Left forelimb (tissue), 1 donor: ENCODE results near the gene OTUB2.
"Not testable (repeated sequence)": the region's sequence is repeated elsewhere in the genome, so short reads cannot be mapped to it uniquely, and the experiment has no call there.

Source experiments
- DNase-seq: peaks from one replicate; pipeline ENCODE4 v3.0.0-alpha.2; 2018; ENCODE audit warnings: low spot score

Gene OTUB2

DNA sequence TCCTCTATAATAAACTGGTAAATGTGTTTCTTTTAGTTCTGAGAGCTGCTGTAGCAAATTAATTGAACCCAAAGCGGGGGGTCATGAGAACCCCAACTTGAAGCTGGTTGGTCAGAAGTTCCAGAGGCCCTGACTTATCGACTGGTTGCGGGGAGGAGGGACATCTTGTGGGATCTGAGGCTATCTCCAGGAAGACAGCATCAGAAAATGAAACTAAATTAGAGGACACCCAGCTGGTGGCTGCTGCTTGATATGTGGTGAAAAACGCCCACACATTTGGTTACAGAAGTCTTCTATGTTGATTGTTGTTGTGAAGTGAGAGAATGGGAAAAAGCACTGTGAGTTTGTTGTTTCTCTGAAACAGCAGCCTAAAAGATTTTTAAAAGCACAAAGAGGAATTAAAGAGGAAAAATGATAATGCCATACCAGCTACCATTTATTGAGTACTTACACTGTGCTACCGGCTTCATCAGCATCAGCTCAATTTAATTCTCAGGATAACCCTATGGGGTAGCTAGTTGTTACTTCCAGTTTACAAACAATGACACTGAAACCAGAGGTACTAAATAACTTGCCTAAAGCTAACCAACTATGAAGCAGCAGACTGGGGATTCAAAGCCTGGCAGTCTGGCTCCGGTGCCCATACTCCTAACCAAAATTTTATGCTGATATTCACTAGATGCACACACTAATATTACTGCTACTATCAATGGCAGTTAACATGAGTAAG is 30.6 kb downstream of the OTUB2 start:
- no peak for DNase-seq

DNA sequence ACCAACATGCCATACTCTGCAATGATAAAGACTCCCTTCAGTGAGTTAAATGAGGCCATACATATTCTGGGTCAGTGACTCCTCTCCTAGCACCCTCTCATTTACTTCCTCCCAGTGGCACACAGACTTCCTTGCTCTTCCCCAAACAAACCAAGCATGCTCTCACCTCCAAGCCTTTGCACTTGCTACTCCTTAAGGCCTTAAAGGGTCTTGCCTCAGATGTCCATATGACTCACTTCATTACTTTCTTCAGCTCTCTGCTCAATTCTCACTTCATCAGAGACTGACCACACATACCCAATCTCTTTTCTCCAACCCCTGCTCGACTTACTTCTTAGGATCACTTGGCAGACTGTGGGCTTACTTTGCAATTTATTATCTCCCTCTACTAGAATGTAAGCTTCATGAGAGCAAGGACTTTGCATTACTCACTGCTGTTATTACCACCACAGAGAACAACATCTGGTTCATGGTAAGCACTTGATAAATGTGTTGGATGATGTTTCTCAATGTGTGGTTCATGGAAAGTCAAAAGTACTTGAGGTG is 32.1 kb downstream of the OTUB2 start:
- DNase-seq: no peak

- DNase-seq: no peak
Observed at GRCh38 chr14:94058674-94059138, 32.6 kb downstream of the OTUB2 start.

GRCh38 chr14:94059998-94060397 is 33.9 kb downstream of the OTUB2 start:
- no peak for DNase-seq

GRCh38 chr14:94062344-94062940 is 36.3 kb downstream of the OTUB2 start:
- DNase-seq: no peak

DNA sequence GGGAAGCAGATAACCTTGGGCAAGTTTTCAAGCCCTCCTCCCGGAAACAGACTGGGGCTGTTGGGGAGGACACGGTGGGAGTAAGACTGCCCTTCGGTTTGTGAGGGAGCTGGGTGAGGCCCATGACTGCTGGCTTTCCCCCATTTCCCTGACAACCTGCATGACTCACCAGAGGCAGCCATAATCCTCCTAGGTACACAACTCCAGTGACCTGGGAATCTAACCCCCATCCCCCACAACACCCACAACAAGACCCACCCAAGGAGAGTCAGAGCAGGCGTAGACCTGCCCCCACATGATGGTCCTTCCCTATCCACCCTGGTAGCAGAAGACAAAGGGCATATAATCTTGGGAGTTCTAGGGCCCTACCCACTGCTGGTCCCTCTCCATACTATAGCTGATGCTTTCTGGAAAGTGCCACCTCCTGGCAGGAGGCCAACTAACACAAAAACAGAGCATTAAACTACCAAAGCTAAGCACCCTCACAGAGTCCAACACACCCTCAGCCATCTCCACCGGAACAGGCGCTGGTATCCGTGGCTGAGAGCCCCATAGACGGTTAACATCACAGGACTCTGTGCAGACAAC is 40.0 kb downstream of the OTUB2 start:
- DNase-seq: no peak

- not testable (repeated sequence) for DNase-seq
Observed at GRCh38 chr14:94072076-94072475, 45.9 kb downstream of the OTUB2 start.

GRCh38 chr14:94074534-94074933 is 48.4 kb downstream of the OTUB2 start:
- no peak for DNase-seq

GRCh38 chr14:94075008-94075407 is 48.9 kb downstream of the OTUB2 start:
- no peak for DNase-seq

- DNase-seq: no peak
Observed at GRCh38 chr14:94077111-94077821, 51.1 kb downstream of the OTUB2 start.

DNA sequence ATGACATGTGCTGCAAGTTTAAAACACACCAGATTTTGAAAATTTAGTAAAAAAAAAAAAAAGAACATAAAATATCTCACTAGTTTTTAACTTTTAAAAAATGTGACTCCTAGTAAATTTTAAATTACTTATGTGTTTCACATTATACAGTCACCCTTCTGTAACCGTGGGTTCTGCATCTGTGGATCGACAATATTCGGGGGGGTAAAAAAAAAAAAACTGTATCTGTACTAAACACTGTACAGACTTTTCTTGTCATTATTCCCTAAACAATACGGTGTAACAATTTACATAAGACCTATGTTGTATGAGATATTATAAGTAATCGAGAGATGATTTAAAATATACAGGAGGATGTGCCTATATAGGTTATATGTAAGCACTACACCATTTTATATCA is 51.7 kb downstream of the OTUB2 start:
- no peak for DNase-seq

GRCh38 chr14:94079891-94080620 is 53.9 kb downstream of the OTUB2 start:
- no peak for DNase-seq

DNA sequence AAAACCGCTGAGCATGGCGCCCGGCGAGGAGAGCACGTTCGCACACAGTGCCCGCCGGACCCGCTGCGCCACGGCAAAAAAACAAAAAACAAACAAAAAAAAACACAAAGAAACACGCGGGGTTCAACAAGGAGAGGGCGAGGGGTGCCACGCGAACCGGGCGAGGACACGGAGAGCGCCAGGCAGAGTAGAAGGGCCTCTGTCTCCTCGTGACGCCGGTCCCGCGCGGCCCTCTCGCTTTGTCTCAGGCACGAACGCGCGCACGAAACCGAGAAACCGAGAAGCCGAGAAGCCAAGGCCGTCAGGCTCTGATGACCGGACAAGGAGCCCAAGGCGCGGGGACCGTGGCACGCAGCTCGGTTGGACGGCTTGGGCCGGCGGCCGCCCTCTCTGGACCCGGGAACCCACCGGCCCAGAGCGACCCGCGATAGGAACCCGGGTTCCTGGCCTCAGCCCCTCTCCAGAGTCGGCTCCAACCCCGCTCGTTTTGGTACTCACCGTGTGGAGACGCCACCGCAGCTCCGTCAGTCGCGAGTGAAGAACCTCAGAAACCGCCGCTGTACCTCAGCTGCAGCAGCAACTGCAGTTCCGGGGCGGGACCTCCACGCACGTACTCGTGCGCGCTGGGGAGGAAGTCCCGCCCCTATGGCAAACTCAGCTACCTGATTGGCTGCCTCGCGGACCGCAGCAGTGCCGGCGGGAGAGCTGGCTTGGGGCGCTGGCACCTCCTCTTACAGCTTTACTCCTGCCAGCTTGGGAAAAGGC is 54.7 kb downstream of the OTUB2 start, which contains the start of the genes DDX24 and IFI27L1:
Gene DDX24 (minus strand): TSS at position 582 of the 765 bp plus-strand sequence. CDS start 1,460 bp downstream, outside the sequence.
Gene IFI27L1 (plus strand): TSS at position 690 of the 765 bp plus-strand sequence. CDS start 15,628 bp downstream, outside the sequence.
- DNase-seq: peak; percentile 96

DNA sequence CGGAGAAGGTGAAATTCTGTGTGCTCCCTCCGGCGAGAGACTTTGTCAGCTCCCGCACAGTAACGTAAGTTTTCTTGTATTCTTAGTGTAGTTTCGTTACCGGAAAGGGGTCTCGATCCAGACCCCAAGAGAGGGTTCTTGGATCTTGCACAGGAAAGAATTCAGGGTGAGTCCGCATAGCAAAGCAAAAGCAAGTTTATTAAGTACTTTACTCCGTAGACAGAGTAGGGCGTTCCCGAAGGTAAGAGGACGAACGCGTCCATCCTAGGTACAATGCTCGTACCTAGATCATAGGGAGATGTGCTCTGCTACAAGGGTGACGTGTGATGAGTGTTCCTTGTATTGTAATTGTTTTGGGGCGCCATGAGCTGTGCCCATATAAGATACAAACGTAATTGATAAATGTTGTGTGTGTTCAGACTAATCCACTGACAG is 55.3 kb downstream of the OTUB2 start:
- DNase-seq: no peak

DNA sequence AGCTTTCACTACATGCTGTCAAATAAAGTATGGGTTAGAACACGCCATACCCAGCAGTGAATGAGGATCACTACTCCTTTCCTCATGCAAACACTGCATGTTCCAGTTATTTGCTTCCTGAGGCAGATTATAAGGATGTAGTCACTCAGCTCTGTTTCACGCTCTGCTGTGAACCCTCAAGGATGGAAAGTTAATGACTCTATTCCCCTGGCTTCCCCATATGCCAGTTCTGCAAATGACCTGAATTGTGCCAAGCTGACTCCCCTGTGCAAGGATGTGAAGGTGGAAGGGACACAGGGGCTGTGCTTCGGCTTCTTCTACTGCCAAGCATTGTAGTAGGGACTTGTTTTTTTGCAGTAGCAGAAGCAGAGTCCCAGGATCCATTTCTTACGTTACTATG is 61.8 kb downstream of the OTUB2 start:
- no peak for DNase-seq

GRCh38 chr14:94088516-94088915 is 62.4 kb downstream of the OTUB2 start:
- no peak for DNase-seq

DNA sequence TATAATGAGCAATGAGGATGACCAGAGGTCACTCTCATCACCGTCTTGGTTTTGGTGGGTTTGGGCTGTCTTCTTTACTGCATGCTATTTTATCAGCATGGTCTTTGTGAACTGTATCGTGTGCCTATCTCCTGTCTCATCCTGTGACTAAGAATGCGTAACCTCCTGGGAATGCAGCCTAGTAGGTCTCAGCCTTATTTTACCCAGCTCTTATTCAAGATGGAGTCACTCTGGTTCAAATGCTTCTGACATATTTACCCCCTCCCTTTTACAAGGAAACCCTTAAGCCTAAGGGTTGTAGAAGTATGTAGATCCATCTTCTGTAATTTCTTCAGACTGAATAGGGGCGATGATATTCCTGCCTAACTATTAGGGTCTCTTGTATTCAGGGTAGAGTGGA is 63.3 kb downstream of the OTUB2 start:
- DNase-seq: no peak

- DNase-seq: no peak
Observed at GRCh38 chr14:94093418-94093817, 67.3 kb downstream of the OTUB2 start.

DNA sequence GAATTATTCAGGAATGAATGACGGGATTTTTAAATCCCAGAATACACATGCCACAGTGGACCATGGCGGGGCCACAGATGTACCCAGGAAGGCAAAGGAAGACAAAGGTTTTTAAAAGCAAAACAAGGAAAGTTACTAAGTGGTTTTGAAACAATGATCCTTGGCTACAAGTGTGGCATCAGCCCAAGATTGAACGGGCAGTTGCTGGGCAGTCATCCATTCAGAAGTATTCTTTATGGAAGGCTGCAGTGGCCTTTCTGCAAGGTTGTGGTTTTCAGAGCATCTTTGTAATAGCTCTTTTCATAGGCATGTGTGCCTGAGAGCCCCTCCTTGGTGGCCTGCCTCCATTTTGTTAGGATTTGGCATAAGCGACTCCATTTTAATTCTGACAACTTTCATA is 71.0 kb downstream of the OTUB2 start:
- no peak for DNase-seq
